Right lobe of liver (tissue), 4 donors: ENCODE data around the gene CPLX1.

Experiments used
- CTCF ChIP-seq, 4 donors: fragments of 200-600 bp in 3 of 4; fragments of 450-650 bp in 1 of 4; IDR thresholded peaks; one replicate each; pipeline versions ENCODE4 v1.5.1 to v1.8.0; 2016 to 2022; ENCODE audit warnings: antibody characterized with exemption in 4 of 4, mild to moderate bottlenecking in 2 of 4
- POLR2A ChIP-seq: fragments of 450-650 bp; IDR thresholded peaks from one replicate; pipeline ENCODE4 v1.6.1; 2017; ENCODE audit warnings: antibody characterized with exemption, mild to moderate bottlenecking
- donor health status: DM: no; HTN: no; CAD: no.
- donor health status: DM: no; HTN: no; CAD: no.
- donor health status: DM: no; HTN: yes; CAD: no.

GRCh38 chr4:857461-857860 is 31.5 kb upstream of the CPLX1 start:
- TF ChIP-seq CTCF (IDR thresholded peaks at IDR 0.05), result no peak
- no peak for TF ChIP-seq POLR2A
